CD4-positive, alpha-beta T cell (primary cell): Measurements from ENCODE around the gene SLC34A1. TPM values are rescaled to one million over a fixed set of nuclear protein-coding genes. Genes with fewer than 3 reads are reported as not detected.

Source experiments
- ATAC-seq: fragments of 200-7000 bp; cut with Tn5 transposase; one replicate; pipeline ENCODE4 v1.10.0; 2022; ENCODE audit warnings: mild to moderate bottlenecking; ENCODE audit not compliant: poor library complexity
- CTCF ChIA-PET: fragments of 350-600 bp; sonication (Branson Sonifier 250); formaldehyde crosslinking; loops from one replicate; lab custom pipeline; 2021; ENCODE audit warnings: antibody characterized with exemption, inconsistent platforms; lab: Charles Lee
- POLR2A ChIA-PET: fragments of 350-600 bp; sonication (Branson Sonifier 250); formaldehyde crosslinking; loops from one replicate; lab custom pipeline; 2021; ENCODE audit warnings: antibody characterized with exemption, inconsistent platforms; lab: Charles Lee
- DNase-seq, 14 experiments: peaks; one replicate each; pipeline ENCODE4 v3.0.0-alpha.2; 2013 to 2020; ENCODE audit warnings: mixed read lengths in 2 of 14
- H3K27ac ChIP-seq, 2 donors: one replicate each; pipeline versions ENCODE4 v1.5.1 to v1.7.0; 2013; ENCODE audit warnings: low read length in 2 of 2, low read depth in 1 of 2, mild to moderate bottlenecking in 1 of 2
- H3K27me3 ChIP-seq, 2 experiments: 1 replicate in 1 of 2; 2 replicates in 1 of 2; pipeline versions ENCODE4 v1.6.1 to v1.7.0; 2013; ENCODE audit warnings: low read length in 2 of 2, control low read depth in 1 of 2, mild to moderate bottlenecking in 1 of 2, moderate library complexity in 1 of 2; ENCODE audit not compliant: insufficient read depth in 2 of 2, control insufficient read depth in 1 of 2
- H3K36me3 ChIP-seq: one replicate; pipeline ENCODE4 v1.6.1; 2013; ENCODE audit warnings: low read length, control low read depth; ENCODE audit not compliant: insufficient read depth
- H3K4me1 ChIP-seq: one replicate; pipeline ENCODE4 v1.6.1; 2013; ENCODE audit warnings: low read length, control low read depth; ENCODE audit not compliant: insufficient read depth
- H3K4me3 ChIP-seq: one replicate; pipeline ENCODE4 v1.5.1; 2013; ENCODE audit warnings: mild to moderate bottlenecking, low read length, moderate library complexity
- H3K9me3 ChIP-seq, 2 experiments: 1 replicate in 1 of 2; 2 replicates in 1 of 2; pipeline versions ENCODE4 v1.6.1 to v1.7.0; 2013; ENCODE audit warnings: low read length in 2 of 2, mild to moderate bottlenecking in 2 of 2, control low read depth in 1 of 2, moderate library complexity in 1 of 2; ENCODE audit not compliant: control insufficient read depth in 1 of 2, insufficient read depth in 1 of 2
- H3K27ac Mint-ChIP-seq: one replicate; pipeline ENCODE4 v1.8.0; 2020; ENCODE audit warnings: mixed read lengths
- H3K27me3 Mint-ChIP-seq: one replicate; pipeline ENCODE4 v1.8.0; 2021; ENCODE audit warnings: mixed read lengths
- H3K36me3 Mint-ChIP-seq: one replicate; pipeline ENCODE4 v1.8.0; 2021; ENCODE audit warnings: low read depth, mixed read lengths
- H3K4me1 Mint-ChIP-seq: one replicate; pipeline ENCODE4 v1.8.0; 2021; ENCODE audit warnings: low read depth, mixed read lengths
- H3K4me3 Mint-ChIP-seq: one replicate; pipeline ENCODE4 v1.8.0; 2020; ENCODE audit warnings: mild to moderate bottlenecking, mixed read lengths
- H3K9me3 Mint-ChIP-seq: one replicate; pipeline ENCODE4 v1.8.0; 2020; ENCODE audit warnings: mixed read lengths
- intact Hi-C, 2 experiments: fragments of 100-400 bp; cut with DNase I in 1 of 2; cut with micrococcal nuclease in 1 of 2; formaldehyde crosslinking; loops; one replicate each; pipeline versions ENCODE4 v1.15.1 to v1.9.0; 2023 to 2025; cut with DNase I, micrococcal nuclease
- total RNA-seq, 174 experiments: library from RNA in 2 of 174; stranded (reverse) in 2 of 174; gene quantifications; one replicate each; pipeline ENCODE4 v1.2.3 and lab custom pipeline; 2021 to 2026
- TF ChIP-seq, protein P1 (sequence below): fragments of 200-600 bp; IDR thresholded peaks from one replicate; pipeline ENCODE4 v1.8.0; 2022; ENCODE audit warnings: antibody characterized with exemption, mild to moderate bottlenecking

The SLC34A1 gene
- total RNA-seq, 2 experiments from 2014 or later, result not detected

DNA sequence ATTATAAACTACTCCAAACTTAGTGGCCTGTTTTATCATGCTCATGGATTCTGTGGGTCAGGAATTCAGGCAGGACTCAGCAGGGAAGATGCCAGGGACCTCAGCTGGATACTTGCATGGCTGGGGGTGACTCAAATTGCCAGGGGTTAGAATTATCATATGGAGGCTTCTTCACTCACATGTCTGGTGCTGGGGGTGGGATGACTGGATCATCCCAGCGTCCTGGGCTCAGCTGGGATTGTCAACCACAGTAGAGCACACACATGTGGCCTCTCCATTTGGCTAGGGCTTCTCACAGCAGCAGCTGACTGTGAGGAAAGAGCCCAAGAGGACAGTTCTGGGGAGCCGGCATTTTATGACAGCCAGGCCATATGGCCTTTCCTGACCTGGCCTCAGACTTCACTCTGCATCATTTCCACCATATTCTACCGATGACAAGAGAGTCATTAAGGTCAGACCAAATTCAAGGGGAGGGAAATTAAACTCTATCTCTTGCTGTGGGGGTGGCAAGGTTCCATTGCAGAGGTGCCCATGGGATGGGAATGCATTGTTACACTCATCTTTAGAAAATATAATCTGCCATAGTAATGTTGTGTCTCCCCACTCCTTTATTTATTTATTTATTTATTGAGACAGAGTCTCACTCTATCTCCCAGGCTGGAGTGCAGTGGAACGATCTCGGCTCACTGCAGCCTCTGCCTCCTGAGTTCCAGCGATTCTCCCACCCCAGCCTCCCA is 37.0 kb downstream of the SLC34A1 start:
- ChIA-PET CTCF (interaction anchor here (3.0 kb wide), 1 partner anchor 18 kb away, joined by 12 read pairs; no protein-coding TSS in a partner anchor), POLR2A (interaction anchor here (1.0 to 1.8 kb wide), 2 partner anchors 11 to 29 kb away, joined by 3 to 5 read pairs; no protein-coding TSS in a partner anchor)
- peaks cover 21% of the 10 kb centered on the region for H3K4me1 Mint-ChIP-seq

DNA sequence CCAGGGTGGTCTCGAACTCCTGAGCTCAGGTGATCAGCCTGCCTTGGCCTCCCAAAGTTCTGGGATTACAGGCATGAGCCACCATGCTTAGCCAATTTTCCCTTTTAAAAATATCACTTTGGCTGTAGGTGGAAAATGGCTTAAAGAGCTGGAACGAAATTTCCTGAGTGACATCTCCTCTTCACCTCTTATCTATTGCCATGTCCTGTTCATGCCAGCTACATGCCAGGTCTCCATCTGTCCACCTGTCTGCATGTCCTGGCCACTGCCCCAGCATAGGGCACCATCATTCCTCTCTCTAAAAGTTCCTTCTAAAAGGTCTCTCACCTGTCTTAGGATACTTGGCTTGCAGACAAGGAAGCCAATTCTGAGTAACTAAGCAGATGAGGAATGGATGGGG is 39.4 kb downstream of the SLC34A1 start:
- no peaks in the 10 kb centered on the region for H3K27me3 ChIP-seq
- DNase-seq (no peak), ATAC-seq (no peak)
- TF ChIP-seq, protein P1, sequence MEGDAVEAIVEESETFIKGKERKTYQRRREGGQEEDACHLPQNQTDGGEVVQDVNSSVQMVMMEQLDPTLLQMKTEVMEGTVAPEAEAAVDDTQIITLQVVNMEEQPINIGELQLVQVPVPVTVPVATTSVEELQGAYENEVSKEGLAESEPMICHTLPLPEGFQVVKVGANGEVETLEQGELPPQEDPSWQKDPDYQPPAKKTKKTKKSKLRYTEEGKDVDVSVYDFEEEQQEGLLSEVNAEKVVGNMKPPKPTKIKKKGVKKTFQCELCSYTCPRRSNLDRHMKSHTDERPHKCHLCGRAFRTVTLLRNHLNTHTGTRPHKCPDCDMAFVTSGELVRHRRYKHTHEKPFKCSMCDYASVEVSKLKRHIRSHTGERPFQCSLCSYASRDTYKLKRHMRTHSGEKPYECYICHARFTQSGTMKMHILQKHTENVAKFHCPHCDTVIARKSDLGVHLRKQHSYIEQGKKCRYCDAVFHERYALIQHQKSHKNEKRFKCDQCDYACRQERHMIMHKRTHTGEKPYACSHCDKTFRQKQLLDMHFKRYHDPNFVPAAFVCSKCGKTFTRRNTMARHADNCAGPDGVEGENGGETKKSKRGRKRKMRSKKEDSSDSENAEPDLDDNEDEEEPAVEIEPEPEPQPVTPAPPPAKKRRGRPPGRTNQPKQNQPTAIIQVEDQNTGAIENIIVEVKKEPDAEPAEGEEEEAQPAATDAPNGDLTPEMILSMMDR, result no peak
- H3K4me3 ChIP-seq, result no peak overlapping the region
- Mint-ChIP-seq H3K9me3 (no peaks in the 10 kb centered on the region), H3K4me1 (peaks cover 19% of the 10 kb centered on the region), H3K36me3 (peaks cover 15% of the 10 kb centered on the region), H3K27ac (no peak overlapping the region), H3K4me3 (no peak overlapping the region), H3K27me3 (no peaks in the 10 kb centered on the region)
- H3K4me1 ChIP-seq, result peaks cover 40% of the 10 kb centered on the region
- no peaks in the 10 kb centered on the region for H3K9me3 ChIP-seq
- no peak overlapping the region for H3K27ac ChIP-seq
- intact Hi-C loops, result loop anchor here in 1 of 2 experiments (2.0 kb wide), 1 partner anchor 19 kb away; no protein-coding TSS in a partner anchor
- H3K36me3 ChIP-seq, result peaks cover 12% of the 10 kb centered on the region
- CTCF ChIA-PET, result interaction anchor here (1.9 kb wide), 1 partner anchor 19 kb away, joined by 12 read pairs; no protein-coding TSS in a partner anchor
- POLR2A ChIA-PET, result interaction anchor here (0.7 to 12.6 kb wide), 3 partner anchors 20 to 63 kb away, joined by 3 to 661 read pairs (median 4); partner anchors contain the start of gene PRR7

More for the DNA sequence above, 37.0 kb downstream of the SLC34A1 start:
- TF ChIP-seq, protein P1, result no peak
- H3K36me3 ChIP-seq, result no peaks in the 10 kb centered on the region
- no peak overlapping the region for H3K27ac Mint-ChIP-seq
- ATAC-seq (no peak), DNase-seq (no peak)
- H3K27ac ChIP-seq, result no peak overlapping the region
- H3K27me3 Mint-ChIP-seq, result no peaks in the 10 kb centered on the region
- no peaks in the 10 kb centered on the region for H3K9me3 ChIP-seq
- H3K4me3 ChIP-seq, result no peak overlapping the region
- H3K36me3 Mint-ChIP-seq, result peaks cover 3% of the 10 kb centered on the region
- intact Hi-C loops, result loop anchor here in 1 of 2 experiments (1.0 kb wide), 1 partner anchor 11 kb away; no protein-coding TSS in a partner anchor
- H3K27me3 ChIP-seq, result no peaks in the 10 kb centered on the region
- no peaks in the 10 kb centered on the region for H3K9me3 Mint-ChIP-seq
- H3K4me1 ChIP-seq, result peaks cover 29% of the 10 kb centered on the region
- H3K4me3 Mint-ChIP-seq, result no peak overlapping the region

DNA sequence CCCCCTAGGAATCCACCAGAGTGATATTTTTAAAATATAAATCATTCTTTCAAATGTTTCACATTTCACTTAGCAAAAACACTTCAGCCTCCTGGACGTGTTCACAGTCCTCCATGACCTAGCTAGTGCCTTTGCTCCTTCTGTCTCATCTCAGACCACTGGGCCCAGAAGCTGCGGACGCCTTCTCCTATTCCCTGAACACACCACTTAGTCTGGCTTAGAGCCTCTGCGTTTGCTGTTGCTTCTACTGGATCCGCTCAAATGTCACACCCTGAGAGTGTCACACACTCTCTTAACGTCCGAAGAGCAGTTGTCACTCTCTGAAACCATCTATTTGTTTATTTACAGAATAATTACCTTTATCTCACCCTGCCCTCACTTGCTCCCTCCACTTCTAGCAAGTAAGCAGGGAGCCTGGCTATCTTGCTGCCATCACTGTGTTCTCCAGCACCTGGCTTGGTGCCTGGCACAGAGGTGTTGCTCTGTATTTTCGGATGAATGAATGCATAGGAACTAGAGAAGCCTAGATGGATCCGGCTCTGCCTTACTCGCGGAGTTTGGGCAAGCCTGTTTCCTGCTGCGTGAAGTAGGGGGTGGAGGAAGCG is 41.1 kb downstream of the SLC34A1 start:
- Mint-ChIP-seq H3K27me3 (no peaks in the 10 kb centered on the region), H3K4me3 (peak overlapping the region; percentile 97), H3K27ac (peak overlapping the region; percentile 96), H3K36me3 (peaks cover 32% of the 10 kb centered on the region), H3K4me1 (peaks cover 35% of the 10 kb centered on the region), H3K9me3 (no peaks in the 10 kb centered on the region)
- ChIA-PET POLR2A (interaction anchor here (0.7 to 12.6 kb wide), 14 partner anchors 9 to 888 kb away, joined by 3 to 661 read pairs (median 10); partner anchors contain the start of genes F12, LMAN2, NSD1 and PDLIM7), CTCF (interaction anchor here (1.0 to 9.3 kb wide), 6 partner anchors 9 to 76 kb away, joined by 3 to 82 read pairs (median 4); no protein-coding TSS in a partner anchor)
- peak overlapping the region; percentile 52 for H3K4me3 ChIP-seq
- peaks cover 18% of the 10 kb centered on the region for H3K36me3 ChIP-seq
- no peaks in the 10 kb centered on the region for H3K9me3 ChIP-seq
- no peaks in the 10 kb centered on the region for H3K27me3 ChIP-seq
- intact Hi-C loops, result loop anchor here in 1 of 2 experiments (2.0 kb wide), 1 partner anchor 20 kb away; no protein-coding TSS in a partner anchor
- H3K27ac ChIP-seq, result peak overlapping the region; percentile 77 to 83
- H3K4me1 ChIP-seq, result peaks cover 56% of the 10 kb centered on the region
- TF ChIP-seq, protein P1, result no peak
- peak; percentile 12 for ATAC-seq
- no peak for DNase-seq
